HEK293 (cell line): ENCODE results near the gene RNF227.

Source experiments
- BCL11A ChIP-seq: fragments of 450-650 bp; formaldehyde crosslinking; IDR thresholded peaks from 2 replicates; pipeline ENCODE4 v1.5.1; 2016; ENCODE audit warnings: low read depth, missing biosample characterization, missing genetic modification characterization
- KLF1 ChIP-seq: fragments of 450-650 bp; formaldehyde crosslinking; IDR thresholded peaks from 2 replicates; pipeline ENCODE4 v1.5.1; 2016; ENCODE audit warnings: missing biosample characterization, missing genetic modification characterization
- MYNN ChIP-seq: fragments of 450-650 bp; formaldehyde crosslinking; IDR thresholded peaks from 2 replicates; pipeline ENCODE4 v1.5.1; 2016; ENCODE audit warnings: missing biosample characterization, missing genetic modification characterization, borderline replicate concordance
- SETDB1 ChIP-seq: IDR thresholded peaks from one replicate; pipeline ENCODE4 v1.6.1; 2017; ENCODE audit warnings: mild to moderate bottlenecking, low read length, moderate library complexity, mixed read lengths; ENCODE audit not compliant: insufficient read length
- TSHZ1 ChIP-seq: fragments of 450-650 bp; formaldehyde crosslinking; IDR thresholded peaks from 2 replicates; pipeline ENCODE4 v1.5.1; 2016; ENCODE audit warnings: missing biosample characterization, missing genetic modification characterization, borderline replicate concordance
- YY2 ChIP-seq: fragments of 450-650 bp; formaldehyde crosslinking; IDR thresholded peaks from 2 replicates; pipeline ENCODE4 v1.5.1; 2016; ENCODE audit warnings: missing biosample characterization, missing genetic modification characterization
- ZBTB10 ChIP-seq: fragments of 450-650 bp; formaldehyde crosslinking; IDR thresholded peaks from 2 replicates; pipeline ENCODE4 v1.5.1; 2016; ENCODE audit warnings: missing biosample characterization, missing genetic modification characterization
- ZBTB17 ChIP-seq: fragments of 450-650 bp; formaldehyde crosslinking; IDR thresholded peaks from 2 replicates; pipeline ENCODE4 v1.5.1; 2016; ENCODE audit warnings: missing biosample characterization, missing genetic modification characterization
- ZNF146 ChIP-seq: fragments of 450-650 bp; formaldehyde crosslinking; IDR thresholded peaks from 2 replicates; pipeline ENCODE4 v1.5.1; 2016; ENCODE audit warnings: missing biosample characterization, missing genetic modification characterization
- ZNF184 ChIP-seq: fragments of 450-650 bp; IDR thresholded peaks from 2 replicates; pipeline ENCODE4 v1.5.1; 2018; ENCODE audit warnings: missing biosample characterization, mild to moderate bottlenecking, missing genetic modification characterization
- ZNF221 ChIP-seq: fragments of 450-650 bp; formaldehyde crosslinking; IDR thresholded peaks from 2 replicates; pipeline ENCODE4 v1.5.1; 2017; ENCODE audit warnings: missing biosample characterization, missing genetic modification characterization, borderline replicate concordance
- ZNF266 ChIP-seq: fragments of 450-650 bp; formaldehyde crosslinking; IDR thresholded peaks from 2 replicates; pipeline ENCODE4 v1.5.1; 2016; ENCODE audit warnings: missing biosample characterization, missing genetic modification characterization, low read depth
- ZNF274 ChIP-seq, 2 experiments: fragments of 200-500 bp in 1 of 2; fragments of 450-650 bp in 1 of 2; sonication (Bioruptor generic) in 1 of 2; formaldehyde crosslinking in 1 of 2; IDR thresholded peaks; 2 replicates each; pipeline versions ENCODE4 v1.5.1 to v1.6.1; 2014 to 2016; ENCODE audit warnings: borderline replicate concordance in 1 of 2, inconsistent platforms in 1 of 2, low read length in 1 of 2, missing biosample characterization in 1 of 2, missing genetic modification characterization in 1 of 2
- ZNF335 ChIP-seq: fragments of 450-650 bp; formaldehyde crosslinking; conservative IDR thresholded peaks from 2 replicates; pipeline ENCODE4 v1.5.1; 2016; ENCODE audit warnings: missing biosample characterization, missing genetic modification characterization
- ZNF341 ChIP-seq: fragments of 450-650 bp; formaldehyde crosslinking; IDR thresholded peaks from 2 replicates; pipeline ENCODE4; 2016; ENCODE audit warnings: low read depth, missing biosample characterization, missing genetic modification characterization
- ZNF416 ChIP-seq: fragments of 450-650 bp; formaldehyde crosslinking; IDR thresholded peaks from 2 replicates; pipeline ENCODE4 v1.5.1; 2016; ENCODE audit warnings: missing biosample characterization, missing genetic modification characterization
- ZNF513 ChIP-seq: fragments of 450-650 bp; IDR thresholded peaks from 2 replicates; pipeline ENCODE4 v1.5.1; 2018; ENCODE audit warnings: missing biosample characterization, missing genetic modification characterization
- ZNF518A ChIP-seq: fragments of 450-650 bp; formaldehyde crosslinking; conservative IDR thresholded peaks from 2 replicates; pipeline ENCODE4 v1.5.1; 2016; ENCODE audit warnings: low read depth, missing biosample characterization, missing genetic modification characterization
- ZNF530 ChIP-seq: fragments of 450-650 bp; formaldehyde crosslinking; IDR thresholded peaks from 2 replicates; pipeline ENCODE4 v1.5.1; 2016; ENCODE audit warnings: low read depth, missing biosample characterization, missing genetic modification characterization
- ZNF654 ChIP-seq: fragments of 450-650 bp; formaldehyde crosslinking; IDR thresholded peaks from 2 replicates; pipeline ENCODE4 v1.5.1; 2016; ENCODE audit warnings: low read depth, missing biosample characterization, missing genetic modification characterization
- ZNF664 ChIP-seq: fragments of 450-650 bp; formaldehyde crosslinking; IDR thresholded peaks from 2 replicates; pipeline ENCODE4 v1.5.1; 2016; ENCODE audit warnings: missing biosample characterization, missing genetic modification characterization
- ZNF677 ChIP-seq: fragments of 450-650 bp; IDR thresholded peaks from 2 replicates; pipeline ENCODE4 v1.5.0; 2018; ENCODE audit warnings: missing biosample characterization, mild to moderate bottlenecking, missing genetic modification characterization, moderate library complexity
- ZNF76 ChIP-seq: fragments of 450-650 bp; formaldehyde crosslinking; IDR thresholded peaks from 2 replicates; pipeline ENCODE4; 2016; ENCODE audit warnings: low read depth, missing biosample characterization, missing genetic modification characterization, borderline replicate concordance
- ZNF776 ChIP-seq: fragments of 450-650 bp; formaldehyde crosslinking; IDR thresholded peaks from 2 replicates; pipeline ENCODE4 v1.5.0; 2017; ENCODE audit warnings: missing biosample characterization, missing genetic modification characterization, borderline replicate concordance
- ZSCAN16 ChIP-seq: fragments of 450-650 bp; formaldehyde crosslinking; IDR thresholded peaks from 2 replicates; pipeline ENCODE4 v1.5.1; 2016; ENCODE audit warnings: missing biosample characterization, missing genetic modification characterization
- ZSCAN23 ChIP-seq: fragments of 450-650 bp; formaldehyde crosslinking; IDR thresholded peaks from 2 replicates; pipeline ENCODE4 v1.5.1; 2016; ENCODE audit warnings: missing biosample characterization, missing genetic modification characterization

Gene RNF227

GRCh38 chr17:7915179-7915610 is 894 bp downstream of the RNF227 start (continued):
- TF ChIP-seq ZNF518A (tag by site-specific recombination) (no peak), ZNF654 (no peak), ZNF76 (tag by site-specific recombination) (0 out of 2 replicates have a peak, but pooled peaks have one; percentile 74), ZNF530 (tag by site-specific recombination) (no peak), YY2 (tag by site-specific recombination) (no peak), ZNF146 (tag by site-specific recombination) (no peak), SETDB1 (no peak), ZNF341 (no peak), ZNF416 (tag by site-specific recombination) (no peak), ZNF184 (tag by site-specific recombination) (no peak), ZSCAN23 (tag by site-specific recombination) (no peak), MYNN (tag by site-specific recombination) (no peak), ZNF776 (no peak), ZNF664 (tag by site-specific recombination) (no peak), ZNF221 (no peak), ZNF335 (tag by site-specific recombination) (peak; percentile 65; the same call in 1 of the 2 replicates), TSHZ1 (tag by site-specific recombination) (no peak), ZBTB10 (0 out of 2 replicates have a peak, but pooled peaks have one; percentile 36), KLF1 (tag by site-specific recombination) (no peak; the same call in none of the 2 replicates), ZNF677 (tag by site-specific recombination) (no peak), ZBTB17 (tag by site-specific recombination) (no peak; the same call in 1 of the 2 replicates), ZSCAN16 (no peak), BCL11A (no peak), ZNF266 (tag by site-specific recombination) (no peak), ZNF274 (IDR thresholded peaks at IDR 0.05; ENCODE audit: low read length) (no peak), ZNF274 (tag by site-specific recombination; IDR thresholded peaks at IDR 0.05; ENCODE audit: borderline replicate concordance) (no peak), ZNF513 (tag by site-specific recombination) (no peak)
